ENCODE results near the gene SRBD1.

DNA sequence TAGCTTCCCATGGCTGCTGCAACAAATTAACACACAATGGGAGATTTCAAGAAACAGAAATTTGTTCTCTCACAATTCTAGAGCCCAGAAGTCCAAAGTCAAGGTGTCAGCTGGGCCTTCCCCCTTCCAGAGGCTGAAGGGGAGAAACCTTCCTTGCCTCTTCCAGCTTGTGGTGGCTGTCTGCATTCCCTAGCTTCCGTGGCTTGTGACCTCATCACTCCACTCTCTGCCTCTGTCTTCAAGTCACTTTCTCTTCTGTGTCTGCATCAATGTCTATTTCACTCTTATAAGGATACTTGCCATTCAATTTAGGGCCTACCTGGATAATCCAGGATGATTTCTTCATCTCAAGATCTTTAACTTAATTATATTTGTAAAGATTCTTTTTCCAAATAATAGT, 16.8 kb upstream of the SRBD1 start:
- TF ChIP-seq GATA3 (IDR thresholded peaks at IDR 0.05; ENCODE audit: low read depth, low read length) = no peak
- no peak for TF ChIP-seq GATA2 (IDR thresholded peaks at IDR 0.05; ENCODE audit: low read depth, low read length)
